MM.1S (cell line): ENCODE results near the gene OR8D2.
"Not testable (repeated sequence)": the region's sequence is repeated elsewhere in the genome, so short reads cannot be mapped to it uniquely, and the experiment has no call there.

Experiments
- DNase-seq: peaks from one replicate; pipeline ENCODE4 v3.0.0-alpha.2; 2015
- H2AFZ ChIP-seq: fragments of 300-600 bp; sonication (generic); 2 replicates; pipeline ENCODE4 v1.6.0; 2016; ENCODE audit warnings: antibody characterized with exemption, low read length
- H3F3A ChIP-seq: fragments of 300-600 bp; sonication (generic); 2 replicates; pipeline ENCODE4 v1.6.1; 2016; ENCODE audit warnings: mild to moderate bottlenecking, antibody characterized with exemption, low read length, moderate library complexity, mixed read lengths; ENCODE audit not compliant: insufficient read depth
- H3K27ac ChIP-seq: fragments of 300-600 bp; sonication (generic); 2 replicates; pipeline ENCODE4 v1.5.1; 2016; ENCODE audit warnings: mild to moderate bottlenecking, low read length
- H3K27me3 ChIP-seq: fragments of 300-600 bp; sonication (generic); replicated peaks from 2 replicates; pipeline ENCODE4 v1.6.0; 2016; ENCODE audit warnings: low read length; ENCODE audit not compliant: insufficient read depth
- H3K36me3 ChIP-seq: fragments of 300-600 bp; sonication (generic); replicated peaks from 2 replicates; pipeline ENCODE4 v1.6.1; 2016; ENCODE audit warnings: mild to moderate bottlenecking, low read length, mixed read lengths; ENCODE audit not compliant: insufficient read depth
- H3K4me1 ChIP-seq: fragments of 300-600 bp; sonication (generic); 2 replicates; pipeline ENCODE4 v1.6.1; 2016; ENCODE audit warnings: low read length, mixed read lengths
- H3K4me2 ChIP-seq: fragments of 300-600 bp; sonication (generic); 2 replicates; pipeline ENCODE4 v1.6.0; 2016; ENCODE audit warnings: low read depth, low read length
- H3K4me3 ChIP-seq: fragments of 300-600 bp; sonication (generic); 2 replicates; pipeline ENCODE4 v1.5.1; 2016; ENCODE audit warnings: low read length, mixed read lengths
- H3K79me2 ChIP-seq: fragments of 300-600 bp; sonication (generic); 2 replicates; pipeline ENCODE4 v1.6.1; 2016; ENCODE audit warnings: mixed run types, low read length, mixed read lengths
- H3K9ac ChIP-seq: fragments of 300-600 bp; sonication (generic); 2 replicates; pipeline ENCODE4 v1.6.1; 2016; ENCODE audit warnings: low read length, mixed read lengths
- H3K9me2 ChIP-seq: fragments of 300-600 bp; sonication (generic); replicated peaks from 2 replicates; pipeline ENCODE4 v1.6.1; 2016; ENCODE audit warnings: mild to moderate bottlenecking, low read length, mixed read lengths; ENCODE audit not compliant: insufficient read depth
- H3K9me3 ChIP-seq: fragments of 300-600 bp; sonication (generic); replicated peaks from 2 replicates; pipeline ENCODE4 v1.6.1; 2016; ENCODE audit warnings: mild to moderate bottlenecking, low read length, mixed read lengths; ENCODE audit not compliant: insufficient read depth
- H4K20me1 ChIP-seq: fragments of 300-600 bp; sonication (generic); 2 replicates; pipeline ENCODE4 v1.6.1; 2016; ENCODE audit warnings: mild to moderate bottlenecking, low read length, moderate library complexity, mixed read lengths; ENCODE audit not compliant: insufficient read depth
- EZH2 ChIP-seq: fragments of 300-600 bp; sonication (generic); optimal IDR thresholded peaks from 2 replicates; pipeline ENCODE3; 2017; ENCODE audit warnings: low read depth, mild to moderate bottlenecking, antibody characterized with exemption, low read length, mixed read lengths
- EZH2phosphoT487 ChIP-seq: fragments of 300-600 bp; sonication (generic); IDR thresholded peaks from 2 replicates; pipeline ENCODE4 v1.6.1; 2018; ENCODE audit warnings: antibody characterized with exemption, low read length
- TF ChIP-seq, protein P1 (sequence below): fragments of 300-600 bp; sonication (generic); IDR thresholded peaks from 2 replicates; pipeline ENCODE4 v1.5.1; 2016; ENCODE audit warnings: antibody characterized with exemption, low read length, mixed read lengths

OR8D2 gene

DNA sequence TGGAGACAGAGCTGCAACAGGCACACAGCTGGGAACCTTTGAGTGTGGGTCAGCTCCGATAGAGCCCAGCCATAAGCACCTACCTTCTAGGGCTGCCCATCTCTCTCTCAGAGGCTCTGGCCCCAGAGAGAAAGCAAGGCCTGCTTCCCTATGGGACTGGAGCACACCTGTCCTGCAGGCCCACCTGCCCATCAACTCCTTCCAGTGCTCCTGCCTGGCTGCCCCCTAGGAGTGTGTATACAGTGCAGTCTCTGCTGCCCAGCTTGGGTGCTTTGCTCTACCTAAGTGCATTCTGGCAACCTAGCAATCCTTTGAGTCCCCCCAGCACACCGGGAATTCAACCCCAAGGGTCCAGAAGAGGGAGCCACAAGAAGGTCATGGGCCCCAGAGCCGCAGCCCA is 42.8 kb downstream of the OR8D2 start:
- no peak overlapping the region for H3K27ac ChIP-seq
- no peaks in the 10 kb centered on the region for H3K79me2 ChIP-seq
- no peaks in the 10 kb centered on the region for H3K27me3 ChIP-seq
- no peak overlapping the region for H2AFZ ChIP-seq
- H3F3A ChIP-seq = no peaks in the 10 kb centered on the region
- H3K36me3 ChIP-seq = no peaks in the 10 kb centered on the region
- no peaks in the 10 kb centered on the region for H3K4me1 ChIP-seq
- no peak for TF ChIP-seq EZH2phosphoT487
- TF ChIP-seq, protein P1, sequence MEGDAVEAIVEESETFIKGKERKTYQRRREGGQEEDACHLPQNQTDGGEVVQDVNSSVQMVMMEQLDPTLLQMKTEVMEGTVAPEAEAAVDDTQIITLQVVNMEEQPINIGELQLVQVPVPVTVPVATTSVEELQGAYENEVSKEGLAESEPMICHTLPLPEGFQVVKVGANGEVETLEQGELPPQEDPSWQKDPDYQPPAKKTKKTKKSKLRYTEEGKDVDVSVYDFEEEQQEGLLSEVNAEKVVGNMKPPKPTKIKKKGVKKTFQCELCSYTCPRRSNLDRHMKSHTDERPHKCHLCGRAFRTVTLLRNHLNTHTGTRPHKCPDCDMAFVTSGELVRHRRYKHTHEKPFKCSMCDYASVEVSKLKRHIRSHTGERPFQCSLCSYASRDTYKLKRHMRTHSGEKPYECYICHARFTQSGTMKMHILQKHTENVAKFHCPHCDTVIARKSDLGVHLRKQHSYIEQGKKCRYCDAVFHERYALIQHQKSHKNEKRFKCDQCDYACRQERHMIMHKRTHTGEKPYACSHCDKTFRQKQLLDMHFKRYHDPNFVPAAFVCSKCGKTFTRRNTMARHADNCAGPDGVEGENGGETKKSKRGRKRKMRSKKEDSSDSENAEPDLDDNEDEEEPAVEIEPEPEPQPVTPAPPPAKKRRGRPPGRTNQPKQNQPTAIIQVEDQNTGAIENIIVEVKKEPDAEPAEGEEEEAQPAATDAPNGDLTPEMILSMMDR = no peak
- TF ChIP-seq EZH2 = no peak
- H3K9ac ChIP-seq = no peak overlapping the region
- no peaks in the 10 kb centered on the region for H3K9me2 ChIP-seq
- no peak overlapping the region for H3K4me3 ChIP-seq
- DNase-seq = no peak
- no peaks in the 10 kb centered on the region for H4K20me1 ChIP-seq
- H3K9me3 ChIP-seq = no peaks in the 10 kb centered on the region
- no peak overlapping the region for H3K4me2 ChIP-seq

DNA sequence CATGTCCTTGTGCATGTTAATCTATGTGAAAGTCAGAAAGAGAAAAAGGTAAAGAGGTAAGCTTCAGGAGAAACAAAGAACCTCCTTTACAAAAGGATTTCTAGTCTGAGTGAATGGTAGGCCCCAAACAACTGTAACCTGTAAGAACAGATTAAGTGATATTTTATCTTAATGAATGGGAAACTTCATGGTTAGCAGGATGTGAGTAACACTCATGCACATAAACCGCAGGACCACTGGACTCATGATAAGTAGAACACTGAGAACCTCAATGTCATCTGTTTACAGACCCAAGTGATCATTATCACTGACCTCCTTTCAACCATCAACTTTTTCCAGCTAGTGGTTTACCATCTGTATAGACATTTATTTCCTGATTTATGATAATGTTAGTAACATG is 43.9 kb downstream of the OR8D2 start:
- H3K79me2 ChIP-seq = no peaks in the 10 kb centered on the region
- H3K36me3 ChIP-seq = no peaks in the 10 kb centered on the region
- no peak overlapping the region for H3K27ac ChIP-seq
- H3K27me3 ChIP-seq = no peaks in the 10 kb centered on the region
- no peaks in the 10 kb centered on the region for H3K4me1 ChIP-seq
- TF ChIP-seq, protein P1 = no peak
- TF ChIP-seq EZH2 (no peak), EZH2phosphoT487 (no peak)
- no peak overlapping the region for H2AFZ ChIP-seq
- H3K9ac ChIP-seq = no peak overlapping the region
- H4K20me1 ChIP-seq = no peaks in the 10 kb centered on the region
- H3K9me2 ChIP-seq = no peaks in the 10 kb centered on the region
- DNase-seq = no peak
- no peak overlapping the region for H3K4me3 ChIP-seq
- no peaks in the 10 kb centered on the region for H3F3A ChIP-seq
- no peaks in the 10 kb centered on the region for H3K9me3 ChIP-seq
- H3K4me2 ChIP-seq = no peak overlapping the region

DNA sequence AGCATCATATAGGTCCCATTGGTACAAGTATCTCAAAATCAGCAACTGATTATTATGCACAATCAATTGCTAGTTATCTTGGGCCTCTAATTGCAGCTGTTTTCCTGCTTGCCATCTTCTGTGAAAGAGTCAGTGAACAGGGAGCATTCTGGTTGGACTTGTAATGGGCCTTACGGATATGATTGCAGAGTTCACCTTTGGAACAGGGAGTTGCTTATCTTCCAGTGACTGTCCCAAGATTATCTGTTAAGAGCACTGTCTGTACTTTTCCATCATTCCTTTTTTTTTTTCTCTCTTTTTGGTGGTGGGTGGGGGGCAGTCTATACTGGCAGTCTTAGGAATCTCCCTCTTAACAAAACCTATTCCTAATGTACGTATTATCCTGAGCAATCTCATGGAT is 46.0 kb downstream of the OR8D2 start:
- Histone ChIP-seq H3K4me2 (no peak overlapping the region), H2AFZ (no peak overlapping the region), H4K20me1 (no peaks in the 10 kb centered on the region), H3K4me1 (no peaks in the 10 kb centered on the region), H3K27ac (no peak overlapping the region), H3K79me2 (no peaks in the 10 kb centered on the region), H3K9ac (no peak overlapping the region), H3F3A (no peaks in the 10 kb centered on the region), H3K9me3 (no peaks in the 10 kb centered on the region), H3K4me3 (no peak overlapping the region), H3K27me3 (no peaks in the 10 kb centered on the region), H3K36me3 (no peaks in the 10 kb centered on the region), H3K9me2 (no peaks in the 10 kb centered on the region)
- DNase-seq = no peak
- TF ChIP-seq, protein P1 = no peak
- TF ChIP-seq EZH2phosphoT487 (no peak), EZH2 (no peak)

DNA sequence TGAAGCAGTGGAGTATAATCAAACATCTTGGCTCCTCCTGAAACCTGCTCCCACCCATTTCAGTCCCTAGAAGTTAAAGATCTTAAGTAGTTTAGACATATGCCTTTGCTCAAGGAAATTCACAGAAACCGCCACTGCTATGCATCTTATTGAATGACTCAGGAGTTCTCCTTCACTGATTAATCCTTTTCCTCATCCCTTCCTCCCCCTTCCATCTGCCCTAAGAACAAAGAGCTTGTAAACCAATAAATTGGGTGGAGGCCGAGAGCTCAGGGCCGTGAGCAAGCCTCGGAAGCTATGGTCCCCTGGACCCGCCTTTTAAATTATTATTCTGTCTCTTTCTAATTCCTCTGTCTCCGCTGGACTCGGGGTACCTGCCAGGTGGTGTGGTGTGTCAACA is 49.1 kb downstream of the OR8D2 start:
- H3K79me2 ChIP-seq, H3F3A ChIP-seq, H3K27me3 ChIP-seq, H3K4me2 ChIP-seq, H3K4me3 ChIP-seq, H3K9me3 ChIP-seq, H3K27ac ChIP-seq, H2AFZ ChIP-seq, DNase-seq, H4K20me1 ChIP-seq, H3K4me1 ChIP-seq, H3K36me3 ChIP-seq, H3K9me2 ChIP-seq, H3K9ac ChIP-seq: not testable (repeated sequence)
